EL (cell line): ENCODE measurements around the gene SYNJ2.

Source experiments
- DNase-seq: peaks from one replicate; pipeline ENCODE4 v3.0.0-alpha.2; 2016

SYNJ2 gene

DNA sequence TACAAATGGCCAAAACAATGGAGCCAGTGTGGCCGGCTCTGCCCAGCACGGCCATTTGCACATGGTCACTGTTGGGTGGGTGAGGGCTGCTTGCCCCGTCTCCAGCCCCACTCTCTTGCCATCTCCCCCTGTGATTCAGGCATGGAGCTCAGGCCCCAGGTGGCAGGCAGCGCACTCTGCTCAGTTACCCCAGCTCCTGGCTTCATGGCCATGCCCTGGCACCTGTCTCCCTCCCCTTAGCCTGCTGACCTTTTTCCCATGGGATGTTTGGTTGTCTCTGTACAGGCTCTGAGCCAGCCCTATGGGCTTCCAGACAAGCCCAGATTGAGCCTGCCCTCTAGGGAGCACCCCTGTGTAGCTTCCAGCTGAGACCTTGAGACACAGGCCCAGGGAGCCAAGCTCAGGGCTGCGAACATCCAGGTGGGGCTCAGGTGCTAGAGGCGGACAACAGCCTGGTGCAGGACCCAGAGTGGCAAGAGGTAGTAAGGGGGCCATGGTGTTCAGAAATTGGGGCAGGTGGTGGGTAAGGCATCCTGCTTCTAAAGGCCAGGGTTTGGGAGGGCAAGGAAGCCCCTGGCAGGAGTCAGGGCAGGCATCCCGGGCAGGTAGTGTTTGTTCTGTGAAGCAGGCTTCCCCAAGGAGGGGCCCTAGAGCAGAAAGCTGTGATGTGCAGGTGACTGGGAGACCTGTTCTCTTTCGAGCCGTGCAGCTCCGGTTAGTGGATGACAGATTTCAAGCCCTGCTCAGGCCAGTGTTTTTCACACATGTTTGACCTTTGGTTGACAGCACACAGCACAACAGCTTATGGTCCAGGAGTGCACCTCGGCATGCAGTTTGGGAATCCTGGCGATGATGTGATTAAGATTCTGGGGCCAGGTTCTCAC lies 17.7 kb downstream of the SYNJ2 start:
- no peak for DNase-seq

DNA sequence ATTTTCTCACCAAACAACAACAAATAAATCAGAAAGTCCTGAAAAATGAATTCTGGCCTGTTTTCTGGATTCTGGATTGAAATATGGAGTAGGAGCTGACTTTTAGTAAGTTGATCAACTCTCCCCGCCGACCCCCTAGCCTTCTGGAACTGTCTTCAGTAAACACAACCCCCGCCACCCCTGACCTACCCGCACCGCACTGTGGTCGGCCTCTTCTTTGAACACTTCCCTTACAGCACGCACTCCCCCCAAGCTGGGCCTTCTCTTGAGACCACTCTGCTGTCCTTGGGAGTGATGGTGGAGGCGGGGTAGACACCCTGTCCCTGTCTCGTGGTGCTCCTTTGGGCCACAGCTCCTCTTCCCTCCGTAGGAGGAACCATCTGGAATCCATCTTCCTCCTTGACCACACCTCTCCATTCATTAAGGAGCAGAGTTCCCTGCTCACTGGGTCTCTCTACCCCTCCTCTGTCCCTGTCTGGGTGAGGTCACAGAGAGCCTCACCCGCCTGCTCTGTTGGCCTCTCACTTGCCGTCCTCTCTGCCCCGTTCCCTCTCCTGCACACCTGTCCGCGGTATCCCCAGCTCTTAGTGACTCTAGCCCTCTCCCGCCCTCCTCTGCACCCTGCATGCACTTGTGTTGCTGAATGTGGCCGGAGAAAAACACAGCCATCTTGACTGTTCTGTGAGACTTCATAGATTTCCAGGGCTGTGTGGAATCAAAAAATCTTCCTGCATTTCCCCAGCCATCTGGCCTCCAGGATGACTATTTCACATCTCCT lies 19.1 kb downstream of the SYNJ2 start:
- no peak for DNase-seq

DNA sequence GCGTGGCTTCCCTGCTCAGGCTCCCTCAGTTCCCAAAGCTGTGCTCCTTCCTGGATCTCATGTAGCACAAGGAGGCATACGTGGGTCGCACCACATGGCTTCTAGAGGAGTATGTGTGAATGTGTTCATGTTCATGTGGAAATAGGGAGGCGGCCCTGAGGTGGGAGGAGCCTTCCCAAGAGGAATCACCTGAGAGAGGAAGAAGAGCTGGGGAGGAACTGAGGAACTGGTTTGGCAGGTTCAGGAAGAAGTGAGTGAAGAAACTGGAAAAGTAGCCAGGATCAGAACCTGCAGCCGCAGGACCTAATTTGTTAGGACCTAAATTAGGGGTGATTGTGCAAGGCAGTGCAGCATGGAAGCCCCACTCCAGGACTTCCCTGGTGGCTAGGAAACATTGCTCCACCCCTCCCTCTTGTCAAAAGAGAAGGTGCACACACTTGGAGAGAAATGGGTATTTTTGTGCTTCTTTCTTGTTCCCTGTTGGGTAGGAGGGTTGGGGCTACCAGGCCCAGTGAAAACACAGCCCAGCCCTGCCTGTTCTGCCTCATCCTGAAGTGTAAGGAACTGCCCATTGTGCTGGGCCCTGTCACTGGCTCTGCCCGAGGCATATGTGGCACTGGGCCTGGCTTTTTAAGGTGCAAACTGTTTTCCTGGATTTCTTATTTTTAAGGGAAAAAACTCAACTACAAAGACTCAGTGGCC lies 20.7 kb downstream of the SYNJ2 start:
- DNase-seq, result no peak

DNA sequence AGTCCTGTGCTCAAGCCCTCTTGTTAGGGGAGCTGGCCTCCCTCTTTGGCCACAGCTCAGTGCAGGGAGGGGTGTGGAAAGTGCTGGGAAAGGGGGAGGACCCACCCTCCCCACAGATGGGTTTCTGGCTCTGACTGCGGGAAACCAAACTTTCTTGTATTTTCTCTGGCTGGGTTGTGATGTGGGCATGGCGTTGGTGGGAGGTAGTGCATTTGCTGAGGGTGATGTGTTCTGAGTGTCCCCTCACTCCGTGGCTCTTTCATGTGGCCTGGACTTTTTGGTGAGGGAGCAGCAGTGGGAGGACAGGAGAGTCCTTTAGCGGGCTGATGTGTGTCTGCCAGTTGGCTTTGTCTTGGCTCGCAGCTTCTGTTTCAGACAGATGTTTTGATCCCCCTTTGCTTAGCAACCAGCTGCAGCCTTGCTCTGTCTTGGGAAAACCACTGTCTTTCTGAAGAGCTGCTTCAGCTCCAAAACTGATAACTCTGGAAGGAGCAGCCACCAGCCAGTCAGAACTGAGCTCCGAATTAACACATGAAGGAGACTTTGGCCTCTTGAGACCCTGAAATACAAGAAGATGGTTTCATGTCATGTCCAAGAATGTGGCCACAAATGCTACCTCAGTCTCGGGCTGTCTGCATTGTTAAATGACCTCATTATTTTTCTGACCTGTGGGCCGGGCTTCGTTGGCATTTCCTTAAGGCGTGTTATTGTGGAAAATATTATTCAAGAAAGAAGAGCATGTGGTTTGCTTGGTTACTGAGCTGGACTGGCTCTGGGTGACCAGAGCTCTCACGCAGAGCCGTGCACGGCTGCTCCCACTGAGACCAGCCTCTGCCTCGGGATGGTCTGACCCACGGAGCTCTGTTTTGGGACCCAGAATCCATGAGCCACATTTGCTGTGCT lies 21.5 kb downstream of the SYNJ2 start:
- DNase-seq, result peak; percentile 93

DNA sequence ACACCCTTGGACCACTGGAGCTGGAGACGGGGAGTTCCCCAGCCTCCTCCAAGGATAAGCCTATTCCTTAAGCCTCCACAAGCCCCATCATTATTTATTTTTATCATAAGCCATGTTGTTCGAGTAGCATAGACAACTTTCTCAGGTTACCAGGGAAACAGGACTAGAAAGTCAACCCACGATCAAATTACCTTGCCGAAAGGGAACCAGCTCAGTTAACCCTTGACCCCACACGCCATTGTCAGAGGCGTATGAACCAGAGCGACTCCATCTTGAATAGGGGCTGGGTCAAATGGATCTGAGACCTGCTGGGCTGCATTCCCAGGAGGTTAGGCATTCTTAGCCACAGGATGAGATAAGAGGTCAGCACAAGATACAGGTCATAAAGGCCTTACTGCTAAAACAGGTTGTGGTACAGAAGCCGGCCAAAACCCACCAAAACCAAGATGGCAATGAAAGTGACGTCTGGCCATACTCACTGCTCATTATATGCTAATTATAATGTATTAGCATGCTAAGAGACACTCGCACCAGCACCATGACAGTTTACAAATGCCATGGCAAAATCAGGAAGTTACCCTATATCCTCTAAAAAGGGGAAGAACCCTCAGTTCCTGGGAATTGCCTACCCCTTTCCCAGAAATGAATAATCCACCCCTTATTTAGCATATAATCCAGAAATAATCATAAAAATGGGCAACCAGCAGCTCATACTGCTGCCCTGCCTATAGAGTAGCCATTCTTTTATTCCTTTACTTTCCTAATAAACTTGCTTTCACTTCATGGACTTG lies 22.4 kb downstream of the SYNJ2 start:
- no peak for DNase-seq

DNA sequence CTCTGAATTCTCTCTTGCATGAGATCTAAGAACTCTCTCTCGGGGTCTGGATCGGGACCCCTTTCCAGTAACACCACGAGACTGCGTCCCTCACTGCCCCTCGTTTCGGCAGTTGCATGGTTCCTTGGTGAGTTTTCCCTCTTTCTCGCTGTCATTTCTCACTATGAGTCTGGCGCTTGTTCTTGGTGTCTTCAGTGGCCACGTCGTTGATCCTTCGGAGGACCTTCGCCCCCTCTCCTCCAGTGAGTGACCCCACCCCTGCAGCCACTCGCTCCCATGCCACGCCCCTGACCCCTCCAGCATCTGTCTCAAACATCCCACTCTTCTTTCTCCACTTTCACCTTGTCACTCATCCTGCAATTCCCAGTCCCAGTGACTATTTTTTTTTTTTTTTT lies 23.0 kb downstream of the SYNJ2 start:
- DNase-seq, result no peak

DNA sequence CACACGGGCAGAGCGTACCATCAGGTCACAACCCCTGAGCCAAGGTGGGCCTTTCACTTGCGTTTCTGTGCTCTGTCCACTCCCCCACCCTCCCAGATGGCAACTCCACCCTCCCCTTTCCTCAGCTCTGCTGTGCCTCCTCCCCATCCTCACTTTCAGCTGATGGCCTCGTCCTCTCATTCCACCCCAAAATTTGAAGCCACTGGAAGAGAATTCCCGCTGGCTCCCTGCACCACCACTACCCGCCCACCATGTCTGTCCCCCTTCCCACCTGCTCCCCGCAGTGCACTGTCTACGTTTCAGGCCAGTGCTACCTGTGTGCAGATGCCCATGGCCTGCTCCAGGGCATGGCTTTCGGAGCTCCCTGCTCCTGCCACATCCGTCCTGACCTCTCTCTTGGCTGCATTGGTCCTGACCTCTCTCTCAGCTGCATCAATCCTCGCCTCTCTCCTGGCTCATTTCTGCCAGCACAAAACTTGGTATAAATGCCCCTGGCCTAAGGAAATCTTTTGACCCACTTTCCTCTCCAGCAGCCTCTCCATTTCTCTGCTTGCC lies 24.0 kb downstream of the SYNJ2 start:
- no peak for DNase-seq

DNA sequence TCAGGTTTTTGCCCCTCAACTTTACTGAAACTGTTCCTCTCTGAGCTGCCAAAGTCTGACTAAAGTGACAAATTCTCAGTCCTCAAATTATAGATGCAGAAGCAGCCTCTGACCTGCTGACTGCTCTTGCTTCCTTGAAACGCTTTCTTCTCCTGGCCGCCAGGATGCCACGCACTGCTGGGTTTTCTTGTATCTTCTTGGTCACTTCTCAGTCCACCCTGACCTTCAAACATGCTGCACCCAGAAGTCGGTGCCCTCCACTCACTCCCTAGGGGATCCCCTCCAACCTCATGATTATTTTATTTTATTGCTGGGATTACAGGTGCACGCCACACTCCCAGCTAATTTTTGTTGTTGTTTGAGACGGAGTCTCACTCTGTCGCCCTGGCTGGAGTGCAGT lies 24.7 kb downstream of the SYNJ2 start:
- DNase-seq, result no peak

DNA sequence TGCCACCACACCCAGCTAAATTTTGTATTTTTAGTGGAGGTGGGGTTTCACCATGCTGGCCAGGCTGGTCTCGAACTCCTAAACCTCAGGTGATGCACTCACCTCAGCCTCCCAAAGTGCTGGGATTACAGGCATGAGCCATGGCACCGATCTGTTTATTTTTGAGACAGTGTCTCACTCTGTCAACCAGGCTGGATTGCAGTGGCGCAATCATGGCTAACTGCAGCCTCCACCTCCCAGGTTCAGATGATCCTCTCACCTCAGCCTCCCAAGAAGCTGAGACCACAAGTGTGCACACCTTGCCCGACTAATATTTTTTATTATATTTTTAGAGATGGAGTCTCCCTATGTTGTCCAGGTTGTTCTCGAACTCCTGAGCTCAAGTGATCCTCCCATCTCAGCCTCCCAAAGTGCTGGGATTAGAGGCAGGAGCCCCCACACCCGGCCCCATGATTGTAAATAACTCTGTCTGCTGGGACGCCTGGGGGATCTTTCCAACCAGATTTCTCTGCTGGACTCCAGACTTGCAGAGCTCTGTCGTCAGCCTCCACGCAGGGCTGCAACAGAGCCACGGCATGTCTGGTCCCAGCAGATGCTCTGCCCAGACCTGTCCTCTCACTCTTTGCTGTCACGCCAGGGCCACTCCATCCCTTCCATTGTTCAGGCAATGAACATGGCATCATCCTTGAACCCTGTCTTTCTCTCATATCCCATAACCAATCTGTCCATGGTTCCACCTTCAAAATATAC lies 25.3 kb downstream of the SYNJ2 start:
- no peak for DNase-seq

DNA sequence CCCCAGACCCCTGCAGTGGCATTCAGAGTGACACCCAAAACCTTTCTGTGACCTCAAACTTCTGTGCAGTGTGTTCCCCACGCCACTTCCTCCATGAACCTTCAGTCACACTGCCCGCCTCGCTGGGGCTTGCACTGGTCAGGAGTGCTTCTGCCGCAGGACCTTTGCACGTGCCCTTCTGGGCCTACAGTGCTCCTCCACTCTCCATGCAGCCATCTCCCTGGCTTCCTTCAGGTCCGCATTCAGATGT lies 27.1 kb downstream of the SYNJ2 start:
- no peak for DNase-seq

DNA sequence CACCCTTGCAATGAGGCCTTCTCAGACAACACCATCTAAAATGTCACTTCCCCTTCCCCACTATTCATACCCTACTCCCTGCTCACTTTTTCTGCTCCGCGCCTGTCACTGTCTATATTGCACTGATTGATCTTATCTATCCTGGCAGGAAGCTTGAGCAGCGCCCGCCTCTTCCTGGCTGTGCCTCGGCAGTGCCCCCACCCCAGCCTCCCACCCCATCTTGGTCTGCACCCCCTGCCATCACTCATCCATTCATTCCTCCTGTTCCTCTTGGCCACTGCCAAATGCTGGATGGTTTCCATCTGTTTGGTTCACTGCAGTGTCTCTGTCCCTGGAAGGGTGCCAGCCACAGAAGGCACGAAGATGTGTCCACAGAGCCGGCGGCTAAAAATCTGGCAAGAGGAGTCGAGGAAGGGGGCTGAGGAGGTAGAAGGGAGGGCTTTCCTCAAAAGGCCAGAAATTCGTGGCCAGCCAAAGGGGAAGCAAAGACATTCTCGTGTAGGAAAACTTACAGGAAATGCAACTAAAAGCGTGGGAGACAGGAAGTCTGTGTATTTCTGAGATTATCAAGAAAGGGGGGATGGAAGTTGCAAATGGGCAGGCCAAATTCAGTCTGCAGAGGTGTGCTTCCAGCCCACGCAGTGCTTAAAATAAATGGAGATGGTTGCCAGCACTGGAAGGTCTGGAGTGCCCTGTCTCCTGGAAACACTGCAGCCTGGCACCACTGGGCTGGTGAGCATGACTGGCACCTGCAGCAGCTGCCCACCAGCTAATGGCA lies 27.6 kb downstream of the SYNJ2 start:
- peak; percentile 84 for DNase-seq

DNA sequence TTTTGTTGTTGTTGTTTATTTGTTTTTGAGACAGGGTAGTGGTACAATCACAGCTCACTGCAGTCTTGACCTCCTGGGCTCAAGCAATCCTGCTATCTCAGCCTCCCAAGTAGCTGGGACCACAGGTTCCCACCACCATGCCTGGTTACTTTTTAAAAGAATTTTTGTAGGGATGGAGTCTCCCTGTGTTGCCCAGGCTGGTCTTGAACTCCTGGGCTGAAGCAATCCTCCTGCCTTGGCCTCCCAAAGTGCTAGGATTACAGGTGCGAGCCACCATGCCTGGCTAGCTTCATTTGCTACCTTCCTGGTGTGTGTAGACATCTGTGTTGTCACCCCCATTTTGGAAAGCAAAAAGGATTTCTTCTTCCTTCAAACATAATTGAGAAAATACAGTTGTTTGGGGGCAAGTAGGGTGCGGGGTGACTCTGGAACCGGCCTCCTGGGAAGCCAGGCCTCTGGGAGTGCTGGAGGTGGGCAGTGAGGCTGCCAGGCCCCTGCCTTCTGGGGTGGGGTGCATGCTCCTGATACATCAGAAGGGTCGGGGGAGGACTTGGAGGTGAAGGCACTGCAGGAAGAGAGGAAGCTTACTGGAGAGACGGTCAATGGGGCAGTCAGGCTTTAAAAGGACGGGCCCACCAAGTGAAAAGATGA lies 28.4 kb downstream of the SYNJ2 start:
- no peak for DNase-seq

DNA sequence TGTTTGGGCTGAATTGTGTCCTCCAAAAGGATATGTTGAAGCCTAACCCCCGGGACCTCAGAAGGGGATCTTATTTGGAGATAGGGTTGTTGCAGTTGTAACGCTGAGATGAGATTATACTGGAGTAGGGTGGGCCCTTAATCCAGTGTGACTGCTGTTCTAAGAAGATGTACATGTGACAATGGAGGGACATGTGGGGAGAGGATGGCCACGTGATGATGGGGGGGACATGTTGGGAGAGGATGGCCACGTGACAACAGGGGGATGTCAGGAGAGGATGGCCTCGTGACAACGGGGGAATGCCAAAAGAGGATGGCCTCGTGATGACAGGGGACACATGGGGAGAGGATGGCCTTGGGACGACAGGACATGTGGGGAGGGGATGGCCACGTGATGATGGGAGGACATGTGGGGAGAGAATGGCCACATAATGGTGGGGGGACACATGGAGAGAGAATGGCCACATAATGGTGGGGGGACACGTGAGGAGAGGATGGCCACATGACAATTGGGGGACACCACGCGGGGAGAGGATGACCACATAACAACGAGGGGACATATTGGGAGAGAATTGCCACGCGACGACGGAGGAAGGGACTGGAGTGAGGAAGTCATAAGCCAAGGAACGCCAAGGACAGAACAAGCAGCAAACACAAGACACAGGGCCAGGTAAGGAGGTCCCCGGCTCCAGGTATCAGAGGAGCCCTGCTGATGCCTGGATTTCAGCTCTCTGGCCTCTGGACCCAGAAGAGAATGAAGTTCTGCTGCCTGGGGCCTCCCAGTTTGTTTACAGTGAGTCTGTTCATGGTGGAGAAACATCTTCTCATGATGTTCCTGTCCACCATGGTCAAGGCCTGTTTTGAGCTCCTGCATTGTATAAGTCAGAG lies 29.2 kb downstream of the SYNJ2 start:
- DNase-seq, result no peak

DNA sequence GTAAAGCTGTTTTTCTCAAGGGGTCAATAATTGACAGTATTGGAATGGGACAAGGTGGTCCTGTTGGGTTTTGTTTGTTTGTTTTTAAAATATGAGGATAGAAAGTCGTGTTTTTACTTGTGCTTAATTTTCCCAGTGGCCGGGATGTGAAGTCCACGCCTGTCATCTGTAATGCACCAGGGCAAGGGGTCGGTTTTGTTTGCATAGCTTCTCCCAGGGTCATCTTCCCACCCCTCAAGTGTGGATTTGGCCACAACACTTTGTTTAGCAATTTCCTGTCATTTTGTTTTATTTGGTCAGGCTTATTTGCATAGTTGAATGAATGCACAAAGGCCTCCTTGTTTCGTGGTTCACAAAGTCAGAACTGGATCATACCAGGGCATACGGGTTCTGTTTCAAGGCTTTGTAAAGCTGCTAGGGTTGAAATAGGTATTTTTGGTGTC lies 29.8 kb downstream of the SYNJ2 start:
- DNase-seq, result no peak

DNA sequence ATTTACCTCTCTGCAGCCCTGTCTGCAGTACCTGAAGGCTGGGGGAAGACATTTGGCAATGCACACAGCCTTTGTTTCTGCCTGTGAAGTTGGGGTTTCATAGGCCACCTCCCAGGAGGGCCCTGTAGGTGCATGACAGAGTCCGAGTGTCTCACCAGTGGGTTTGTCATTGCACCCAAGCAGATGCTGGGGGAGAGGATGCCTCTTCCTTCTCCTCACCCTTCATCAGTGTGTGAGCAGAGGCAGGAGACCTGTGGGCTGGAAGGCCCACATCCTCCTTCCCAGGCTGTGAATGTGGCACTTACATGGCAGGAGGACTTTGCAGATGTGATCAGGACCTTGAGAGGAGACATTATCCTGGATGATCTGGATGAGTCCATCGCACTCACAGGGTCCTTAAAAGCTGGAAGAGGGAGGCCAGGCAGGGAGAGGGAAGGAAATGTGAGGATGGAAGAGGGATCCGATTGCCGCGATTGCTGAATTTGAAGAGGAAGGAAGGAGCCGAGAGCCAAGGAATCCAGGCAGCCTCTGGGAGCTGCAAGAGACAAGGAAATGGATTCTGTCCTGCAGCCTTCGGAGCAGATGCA lies 30.4 kb downstream of the SYNJ2 start:
- no peak for DNase-seq

DNA sequence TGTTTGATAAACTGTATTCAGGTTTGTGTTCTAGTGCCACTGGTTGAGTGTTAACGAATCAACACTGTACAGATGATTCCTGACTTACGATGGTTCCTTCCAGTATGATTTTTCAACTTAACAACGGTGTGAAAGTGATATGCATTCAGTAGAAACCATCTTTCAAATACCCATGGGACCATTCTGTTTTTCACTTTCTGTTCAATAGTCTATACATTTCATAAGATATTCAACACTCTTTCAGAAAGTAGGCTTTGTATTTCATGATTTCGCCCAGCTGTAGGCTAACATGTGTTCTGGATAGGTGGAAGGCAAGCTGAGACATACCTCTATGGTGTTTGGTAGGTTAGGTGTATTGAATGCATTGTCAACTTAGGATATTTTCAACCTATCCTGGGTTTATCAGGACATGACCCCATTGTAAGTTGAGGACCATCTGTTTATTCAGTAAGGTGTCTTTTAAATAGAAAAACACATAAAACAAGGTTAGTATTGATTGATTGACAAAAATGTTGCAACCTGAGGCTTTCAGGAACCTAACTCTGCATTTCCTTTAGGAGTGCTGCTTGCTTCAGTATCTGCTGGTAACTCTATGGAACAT lies 32.3 kb downstream of the SYNJ2 start:
- DNase-seq, result no peak

DNA sequence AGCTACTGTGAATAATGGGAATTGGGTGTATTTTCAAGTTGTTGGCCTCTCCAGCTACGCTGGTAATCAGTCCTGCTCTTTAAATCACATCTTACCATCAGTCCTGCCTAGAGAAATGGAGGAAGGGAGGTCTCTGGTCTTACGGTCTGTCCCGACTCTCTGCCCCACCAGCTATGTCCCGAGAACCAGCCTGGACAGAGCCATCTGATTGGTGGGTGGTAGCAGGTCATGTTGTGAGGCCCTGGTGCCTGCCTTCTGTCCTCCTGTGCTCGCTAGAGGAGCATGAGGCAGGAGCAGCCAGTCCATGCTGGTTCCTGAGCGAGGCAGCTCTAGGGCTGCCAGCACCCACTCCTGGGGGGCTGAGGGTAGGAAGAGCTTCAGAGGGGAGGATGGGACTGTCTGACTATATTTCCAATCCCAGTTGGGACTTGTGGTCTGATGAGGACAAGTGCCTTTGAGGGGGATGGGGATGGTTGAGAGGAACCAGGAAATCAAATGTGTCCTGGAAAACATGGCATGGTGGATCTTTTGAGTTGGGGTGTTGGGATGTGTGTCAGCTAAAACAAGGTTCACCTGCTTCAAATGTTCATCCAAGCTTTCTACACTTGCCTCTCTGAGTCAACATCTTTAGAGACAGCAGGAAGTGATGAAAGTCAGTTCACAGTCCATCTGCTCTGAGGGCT lies 33.0 kb downstream of the SYNJ2 start:
- peak; percentile 36 for DNase-seq
